ENCODE results near the gene SAE1. TPM values are rescaled to one million over a fixed set of nuclear protein-coding genes. Genes with fewer than 3 reads are reported as not detected.
A peak's percentile ranks its signal among the peaks of the same experiment; 100 is the strongest.

SAE1 gene
- total RNA-seq, 1 donor from 2014 or later, result 141 TPM

DNA sequence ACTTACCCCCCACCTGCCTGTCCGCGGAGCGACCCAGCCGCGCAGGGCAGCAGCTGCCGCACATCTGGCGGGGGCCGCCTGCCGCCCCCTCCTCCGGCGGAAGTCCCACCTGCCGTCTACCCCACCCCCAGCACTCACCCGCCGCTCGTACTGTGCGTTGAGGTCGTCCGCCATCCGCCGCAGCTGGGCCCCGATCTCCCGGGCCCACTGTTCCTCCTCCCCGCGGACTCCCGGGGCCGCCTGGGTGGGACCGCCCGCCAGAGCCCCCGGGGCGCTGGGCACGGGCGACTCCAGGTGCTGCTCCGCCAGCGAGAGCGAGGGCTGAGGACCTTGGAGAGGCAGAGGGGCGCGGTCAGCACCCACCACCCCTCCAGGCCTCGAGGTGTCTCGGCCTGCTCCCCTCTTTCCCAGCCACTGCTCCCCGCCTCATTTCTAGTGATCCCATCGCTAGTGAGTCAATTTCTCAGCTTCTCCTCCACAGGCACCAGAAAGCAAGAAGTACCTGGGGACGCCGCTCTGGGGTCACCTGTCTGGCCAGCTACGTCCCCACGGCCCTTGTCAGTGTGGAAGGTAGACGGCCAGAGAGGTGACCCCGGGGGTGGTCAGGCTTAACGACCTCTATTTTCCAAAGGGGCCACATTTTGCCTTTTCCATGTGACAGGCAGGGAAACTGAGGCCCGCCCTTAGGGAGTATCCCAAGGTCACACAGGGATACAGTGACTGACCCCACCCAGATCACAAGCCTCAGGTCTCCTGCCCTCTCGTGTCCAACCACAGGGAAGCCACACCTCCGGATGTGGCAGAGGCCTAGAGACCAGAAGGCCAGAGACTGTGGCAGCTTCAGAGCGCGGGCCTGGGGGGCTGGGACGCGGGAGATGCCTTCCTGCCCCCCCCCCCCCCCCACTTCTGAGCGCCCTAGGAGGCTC is 96.1 kb downstream of the SAE1 start:
- DNase-seq (ENCODE audit: low spot score), result peak; percentile 71
- Mint-ChIP-seq H3K27ac (peak overlapping the region; percentile 88), H3K9me3 (no peaks in the 10 kb centered on the region), H3K4me1 (ENCODE audit: low read depth) (peaks cover 11% of the 10 kb centered on the region), H3K4me3 (peak overlapping the region; percentile 82), H3K36me3 (ENCODE audit: low read depth) (peaks cover 11% of the 10 kb centered on the region), H3K27me3 (ENCODE audit: insufficient read depth) (no peaks in the 10 kb centered on the region)
- intact Hi-C loops (cut with micrococcal nuclease), result loop anchor here (1.0 to 5.0 kb wide), 8 partner anchors 16 to 364 kb away; partner anchors contain the start of genes ARHGAP35 and INAFM1

DNA sequence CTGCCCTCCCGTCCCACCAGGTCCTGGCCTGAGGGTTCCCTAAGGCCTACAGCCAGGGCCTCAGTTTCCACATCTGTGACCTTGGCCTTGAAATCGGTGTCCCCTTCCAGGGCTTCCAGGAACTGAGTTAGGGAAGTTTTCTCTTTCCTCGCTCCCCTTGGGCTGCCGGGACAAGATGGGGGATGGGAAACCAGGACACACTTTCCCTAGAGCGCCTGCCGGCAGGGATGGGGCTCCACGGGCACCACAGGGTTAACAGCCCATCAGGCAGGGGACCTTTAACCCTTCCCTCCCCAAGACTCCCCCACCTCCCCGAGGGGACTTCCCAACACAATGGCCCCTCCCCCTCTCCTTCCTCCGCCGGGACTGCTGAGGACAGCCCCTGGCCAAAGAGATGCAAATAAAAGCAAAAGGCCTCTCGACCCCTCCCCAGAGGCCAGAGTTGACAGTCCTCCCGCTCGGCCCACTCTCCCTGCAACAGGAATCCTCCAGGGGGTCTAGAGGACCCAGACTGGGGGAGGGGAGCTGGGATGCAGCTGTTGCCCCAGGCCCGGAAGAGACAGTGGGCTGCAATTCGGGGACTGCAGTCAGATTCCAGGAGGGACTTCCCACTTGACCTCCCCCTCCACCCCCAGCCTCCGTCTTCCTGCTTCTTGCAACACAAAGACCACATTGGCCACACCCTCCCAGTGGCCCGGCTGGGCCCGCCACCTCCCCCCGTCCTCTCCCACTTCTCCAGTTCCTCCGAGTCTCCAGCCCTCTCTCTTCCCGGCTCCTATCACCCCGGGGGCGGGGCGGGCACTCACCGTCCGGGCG is 96.9 kb downstream of the SAE1 start:
- intact Hi-C loops (cut with micrococcal nuclease), result loop anchor here (1.0 to 5.0 kb wide), 4 partner anchors 17 to 365 kb away; partner anchors contain the start of genes ARHGAP35 and TMEM160
- peak; percentile 64 for DNase-seq (ENCODE audit: low spot score)
- H3K27me3 Mint-ChIP-seq (ENCODE audit: insufficient read depth), result no peaks in the 10 kb centered on the region
- no peaks in the 10 kb centered on the region for H3K9me3 Mint-ChIP-seq
- peak overlapping the region; percentile 88 for H3K27ac Mint-ChIP-seq
- H3K36me3 Mint-ChIP-seq (ENCODE audit: low read depth), result peaks cover 5% of the 10 kb centered on the region
- H3K4me3 Mint-ChIP-seq, result peak overlapping the region; percentile 82
- peaks cover 20% of the 10 kb centered on the region for H3K4me1 Mint-ChIP-seq (ENCODE audit: low read depth)

DNA sequence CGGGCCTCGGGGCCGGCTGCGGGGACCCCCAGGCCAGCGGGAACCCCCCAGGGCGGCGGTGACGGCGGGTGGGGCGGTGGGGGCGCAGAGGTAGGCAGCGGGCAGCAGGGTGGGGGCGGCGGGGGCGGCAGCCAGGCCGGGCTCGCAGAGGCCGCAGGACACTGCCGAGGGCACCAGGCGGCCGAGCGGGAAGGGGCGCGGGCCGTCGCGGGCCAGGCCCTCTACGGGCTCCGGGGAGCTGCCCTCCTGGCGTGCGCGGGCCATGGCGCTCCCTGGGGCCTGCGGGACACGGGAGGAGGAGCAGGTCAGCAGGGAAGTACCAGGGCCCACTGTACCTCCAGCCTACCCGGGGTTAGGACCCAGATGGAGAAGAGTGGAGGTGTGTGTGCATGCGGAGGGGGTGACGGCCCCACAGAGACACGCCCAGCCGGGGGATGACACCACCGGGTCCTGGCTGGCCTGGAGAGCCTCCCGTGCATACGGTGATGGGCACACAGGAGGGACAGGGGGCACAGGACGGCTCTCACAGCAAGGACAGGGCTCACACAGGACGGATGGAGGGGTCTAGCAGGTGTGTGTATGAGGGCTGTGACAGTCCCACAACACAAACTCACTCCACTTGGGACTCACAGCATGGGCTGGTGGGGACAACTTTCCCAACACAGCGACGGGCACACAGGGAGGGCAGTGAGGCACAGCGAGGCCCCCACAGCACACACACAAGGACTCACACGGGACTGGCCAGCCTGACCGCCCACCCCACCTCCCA is 97.7 kb downstream of the SAE1 start:
- Mint-ChIP-seq H3K27me3 (ENCODE audit: insufficient read depth) (no peaks in the 10 kb centered on the region), H3K36me3 (ENCODE audit: low read depth) (peaks cover 5% of the 10 kb centered on the region), H3K27ac (no peak overlapping the region), H3K4me1 (ENCODE audit: low read depth) (peaks cover 25% of the 10 kb centered on the region), H3K9me3 (no peaks in the 10 kb centered on the region), H3K4me3 (no peak overlapping the region)
- intact Hi-C loops (cut with micrococcal nuclease), result loop anchor here (2.0 to 5.0 kb wide), 2 partner anchors 180 to 366 kb away; partner anchors contain the start of genes ARHGAP35 and TMEM160
- DNase-seq (ENCODE audit: low spot score), result peak; percentile 45

DNA sequence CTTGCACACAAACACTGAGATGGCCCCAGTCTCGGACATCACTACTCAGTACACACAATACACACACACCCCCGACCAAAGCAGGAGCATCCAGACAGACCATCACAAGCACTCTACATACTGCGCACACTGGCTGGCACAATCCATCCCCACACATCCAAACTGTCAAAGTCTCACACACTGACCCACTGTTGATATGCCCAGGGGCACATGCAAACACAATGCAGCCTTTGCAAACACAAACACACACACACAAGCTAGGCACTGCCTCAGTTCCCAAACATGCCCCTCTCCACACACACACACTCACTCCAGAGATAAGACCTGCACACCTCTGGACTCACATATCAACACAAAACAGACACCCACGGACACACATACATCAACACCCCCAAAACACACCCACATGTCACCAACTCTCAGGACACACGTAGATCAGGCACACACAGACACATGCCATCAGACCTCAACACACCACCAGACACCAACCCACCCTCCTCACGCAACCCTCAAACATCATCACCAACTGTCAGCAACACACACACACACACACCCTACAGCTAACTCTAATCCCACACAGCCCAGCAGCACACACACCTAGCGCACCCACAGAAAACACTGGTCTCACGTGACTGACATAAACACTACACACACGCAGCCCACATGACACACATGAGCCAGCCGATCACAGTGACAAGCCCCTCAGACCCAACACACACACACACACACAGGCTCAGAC is 98.5 kb downstream of the SAE1 start:
- no peak overlapping the region for H3K27ac Mint-ChIP-seq
- H3K9me3 Mint-ChIP-seq, result no peaks in the 10 kb centered on the region
- DNase-seq (ENCODE audit: low spot score), result peak; percentile 25
- intact Hi-C loops (cut with micrococcal nuclease), result loop anchor here (2.0 to 5.0 kb wide), 2 partner anchors 180 to 367 kb away; partner anchors contain the start of genes ARHGAP35 and TMEM160
- H3K36me3 Mint-ChIP-seq (ENCODE audit: low read depth), result peaks cover 3% of the 10 kb centered on the region
- H3K4me1 Mint-ChIP-seq (ENCODE audit: low read depth), result peaks cover 25% of the 10 kb centered on the region
- no peaks in the 10 kb centered on the region for H3K27me3 Mint-ChIP-seq (ENCODE audit: insufficient read depth)
- no peak overlapping the region for H3K4me3 Mint-ChIP-seq

DNA sequence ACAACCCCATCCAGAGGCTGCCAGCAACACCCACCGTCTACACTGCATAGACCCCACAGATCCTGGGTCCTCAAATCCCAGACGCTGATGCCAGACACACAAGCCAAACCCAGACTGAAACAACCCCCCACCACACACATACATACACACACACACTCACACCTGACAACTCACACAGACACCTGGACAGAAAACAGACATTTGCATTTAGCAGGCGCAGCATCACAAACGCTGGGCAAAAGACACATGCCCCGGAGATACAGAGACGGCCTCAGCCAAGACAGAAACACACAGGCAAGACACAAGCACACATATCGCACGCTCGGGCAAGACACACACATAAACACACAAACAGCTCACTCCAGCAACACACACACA is 99.0 kb downstream of the SAE1 start:
- Mint-ChIP-seq H3K9me3 (no peaks in the 10 kb centered on the region), H3K4me3 (no peak overlapping the region), H3K27ac (no peak overlapping the region), H3K4me1 (ENCODE audit: low read depth) (peaks cover 25% of the 10 kb centered on the region), H3K36me3 (ENCODE audit: low read depth) (peaks cover 3% of the 10 kb centered on the region), H3K27me3 (ENCODE audit: insufficient read depth) (no peaks in the 10 kb centered on the region)
- intact Hi-C loops (cut with micrococcal nuclease), result loop anchor here (2.0 to 5.0 kb wide), 2 partner anchors 181 to 367 kb away; partner anchors contain the start of genes ARHGAP35 and TMEM160
- no peak for DNase-seq (ENCODE audit: low spot score)

DNA sequence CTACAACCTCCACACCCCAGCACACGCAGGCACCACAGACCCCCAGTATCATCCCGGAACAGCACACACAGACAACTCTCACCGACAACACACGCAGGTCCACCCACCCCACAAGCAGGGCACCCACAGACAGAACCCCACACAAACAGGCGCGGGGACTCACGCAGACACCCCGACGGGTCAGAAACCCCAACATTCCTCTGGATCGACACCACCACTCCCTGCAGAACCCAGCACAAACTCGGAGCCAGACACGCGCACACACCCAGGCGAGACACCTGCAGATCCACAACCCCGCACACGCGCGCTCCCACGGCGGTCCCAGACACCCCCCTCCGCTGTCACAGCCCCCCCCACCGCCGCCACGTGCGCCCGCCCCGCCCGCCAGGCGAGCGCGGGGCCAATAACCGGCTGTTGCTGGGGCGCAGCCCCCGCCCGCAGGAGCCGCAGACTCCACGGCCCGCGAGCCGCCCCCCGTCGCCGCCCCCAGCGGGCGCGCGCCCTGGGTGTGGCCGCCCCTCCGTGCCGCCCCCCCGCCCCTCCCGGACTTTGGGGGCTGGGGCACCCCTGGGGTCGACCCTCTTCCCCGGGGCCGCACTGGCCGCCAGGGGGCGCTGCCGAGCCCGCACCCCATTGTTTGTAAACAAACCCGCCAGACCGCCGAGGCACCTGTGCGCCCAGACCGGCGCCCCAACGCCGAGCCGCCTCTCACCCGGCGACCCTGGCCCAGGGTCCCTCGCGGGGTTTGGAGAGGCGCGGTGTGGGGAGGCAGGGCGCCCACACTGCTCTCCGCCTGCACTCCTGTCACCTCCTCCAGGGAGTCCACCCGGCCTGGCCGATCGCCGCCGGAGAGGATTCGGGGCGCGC is 99.7 kb downstream of the SAE1 start:
- intact Hi-C loops (cut with micrococcal nuclease), result no loop called here
- no peak overlapping the region for H3K4me3 Mint-ChIP-seq
- H3K9me3 Mint-ChIP-seq, result no peaks in the 10 kb centered on the region
- no peak overlapping the region for H3K27ac Mint-ChIP-seq
- H3K27me3 Mint-ChIP-seq (ENCODE audit: insufficient read depth), result no peaks in the 10 kb centered on the region
- H3K36me3 Mint-ChIP-seq (ENCODE audit: low read depth), result peaks cover 3% of the 10 kb centered on the region
- peak; percentile 77 for DNase-seq (ENCODE audit: low spot score)
- H3K4me1 Mint-ChIP-seq (ENCODE audit: low read depth), result peaks cover 24% of the 10 kb centered on the region

DNA sequence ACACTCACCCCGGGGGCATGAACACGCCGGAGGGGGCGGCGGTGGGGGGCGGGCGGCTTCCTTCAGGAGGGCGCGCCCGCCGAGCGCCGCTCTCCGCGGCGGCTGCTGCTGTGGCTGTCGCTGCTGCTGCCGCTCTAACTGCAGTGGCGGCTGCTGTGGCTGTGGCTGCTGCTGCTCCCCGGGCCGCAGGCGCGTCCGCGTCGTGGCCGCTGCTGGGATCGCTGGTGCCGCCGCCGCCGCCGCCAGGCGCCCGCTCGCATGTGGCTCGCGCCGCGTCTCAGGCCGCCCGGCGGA is 100.2 kb downstream of the SAE1 start, which contains the start of gene BBC3:
BBC3 (minus strand) TSS at position 279 of the 294 bp plus-strand sequence. CDS start 2,768 bp downstream, outside the sequence.
- Mint-ChIP-seq H3K9me3 (no peaks in the 10 kb centered on the region), H3K27ac (peak within 1 kb of the TSS; percentile 74), H3K36me3 (ENCODE audit: low read depth) (no peaks in the 10 kb centered on the region), H3K4me3 (peak within 1 kb of the TSS; percentile 63), H3K27me3 (ENCODE audit: insufficient read depth) (peaks cover 1% of the 10 kb centered on the region), H3K4me1 (ENCODE audit: low read depth) (peaks cover 19% of the 10 kb centered on the region)
- intact Hi-C loops (cut with micrococcal nuclease), result loop anchor here (1.0 kb wide), 2 partner anchors 13 to 26 kb away; no protein-coding TSS in a partner anchor
- DNase-seq (ENCODE audit: low spot score), result no peak

DNA sequence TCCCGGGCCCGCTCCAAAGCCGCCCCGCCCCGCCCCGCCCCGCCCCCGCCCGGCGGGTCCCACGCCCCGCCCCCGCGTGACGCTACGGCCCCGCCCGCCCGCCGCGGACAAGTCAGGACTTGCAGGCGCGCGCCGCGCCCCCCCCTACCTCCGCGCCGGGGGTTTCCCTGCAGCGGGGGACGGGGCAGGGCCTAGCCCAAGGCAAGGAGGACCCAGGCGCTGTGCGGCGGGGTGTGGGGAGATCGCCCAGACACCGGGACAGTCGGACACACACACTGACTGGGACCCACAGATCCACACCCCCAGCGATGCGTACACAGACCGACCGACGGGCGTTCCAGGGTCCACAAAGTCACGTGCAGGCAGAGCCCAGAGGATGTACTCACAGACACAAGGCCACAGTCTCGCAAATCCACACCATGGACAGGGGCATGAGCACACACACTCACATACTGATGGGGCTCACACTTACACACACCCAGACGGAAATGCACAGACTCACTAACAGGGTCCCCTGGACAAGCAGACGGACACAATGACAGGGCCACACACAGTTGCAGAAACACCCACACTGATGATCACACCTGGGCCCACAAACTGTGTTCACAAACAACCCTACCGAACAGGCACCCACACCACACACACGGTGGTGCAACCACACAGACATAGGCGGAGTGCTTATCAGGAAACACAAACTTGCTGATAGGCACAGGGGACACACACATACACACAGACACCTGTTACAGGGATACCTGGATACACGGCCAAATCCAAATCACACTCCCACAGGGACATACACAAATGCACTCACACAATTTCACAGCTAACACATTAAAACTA is 100.8 kb downstream of the SAE1 start:
- H3K9me3 Mint-ChIP-seq, result no peaks in the 10 kb centered on the region
- peak overlapping the region; percentile 63 for H3K4me3 Mint-ChIP-seq
- peaks cover 19% of the 10 kb centered on the region for H3K4me1 Mint-ChIP-seq (ENCODE audit: low read depth)
- H3K27me3 Mint-ChIP-seq (ENCODE audit: insufficient read depth), result peaks cover 4% of the 10 kb centered on the region
- peak; percentile 93 for DNase-seq (ENCODE audit: low spot score)
- intact Hi-C loops (cut with micrococcal nuclease), result loop anchor here (1.0 kb wide), 2 partner anchors 13 to 26 kb away; no protein-coding TSS in a partner anchor
- H3K36me3 Mint-ChIP-seq (ENCODE audit: low read depth), result no peaks in the 10 kb centered on the region
- H3K27ac Mint-ChIP-seq, result peak overlapping the region; percentile 74

DNA sequence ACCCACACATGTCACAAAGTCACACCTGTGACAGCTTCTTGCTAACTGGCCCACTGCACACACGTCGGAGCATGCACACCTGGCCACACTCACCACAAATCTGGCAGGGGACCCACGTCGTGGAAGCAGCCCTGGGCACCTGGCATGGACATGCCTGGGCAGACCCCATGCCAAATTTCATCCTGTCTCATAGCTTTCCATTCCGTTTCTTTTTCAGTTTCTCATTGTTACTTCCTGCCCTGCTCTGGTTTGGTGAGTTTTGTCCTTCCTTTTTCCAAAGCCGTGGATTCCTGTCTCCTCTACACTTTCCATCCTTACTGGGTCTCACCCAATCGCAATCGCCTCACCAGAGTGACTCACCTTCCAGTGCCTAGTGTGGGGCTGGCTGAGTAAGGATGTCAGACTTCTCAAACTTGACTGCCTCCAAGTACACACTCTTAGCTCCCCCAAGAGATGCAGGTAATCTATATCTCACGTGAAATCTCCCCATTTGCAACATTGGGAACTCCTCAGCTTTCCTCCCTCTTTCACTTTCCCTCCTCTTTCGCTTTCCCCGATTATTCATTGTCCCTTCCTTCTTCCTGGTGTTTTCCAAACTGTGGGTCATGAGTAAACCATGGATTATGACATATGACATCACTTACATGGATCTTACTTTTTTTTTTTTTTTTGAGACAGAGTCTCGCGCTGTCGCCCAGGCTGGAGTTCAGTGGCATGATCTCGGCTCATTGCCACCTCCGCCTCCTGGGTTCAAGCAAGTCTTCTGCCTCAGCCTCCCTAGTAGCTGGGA is 102.0 kb downstream of the SAE1 start:
- DNase-seq (ENCODE audit: low spot score), result no peak
- peak overlapping the region; percentile 63 for H3K4me3 Mint-ChIP-seq
- H3K9me3 Mint-ChIP-seq, result no peaks in the 10 kb centered on the region
- peak overlapping the region; percentile 74 for H3K27ac Mint-ChIP-seq
- peaks cover 19% of the 10 kb centered on the region for H3K4me1 Mint-ChIP-seq (ENCODE audit: low read depth)
- peaks cover 4% of the 10 kb centered on the region for H3K27me3 Mint-ChIP-seq (ENCODE audit: insufficient read depth)
- H3K36me3 Mint-ChIP-seq (ENCODE audit: low read depth), result no peaks in the 10 kb centered on the region
- intact Hi-C loops (cut with micrococcal nuclease), result no loop called here

DNA sequence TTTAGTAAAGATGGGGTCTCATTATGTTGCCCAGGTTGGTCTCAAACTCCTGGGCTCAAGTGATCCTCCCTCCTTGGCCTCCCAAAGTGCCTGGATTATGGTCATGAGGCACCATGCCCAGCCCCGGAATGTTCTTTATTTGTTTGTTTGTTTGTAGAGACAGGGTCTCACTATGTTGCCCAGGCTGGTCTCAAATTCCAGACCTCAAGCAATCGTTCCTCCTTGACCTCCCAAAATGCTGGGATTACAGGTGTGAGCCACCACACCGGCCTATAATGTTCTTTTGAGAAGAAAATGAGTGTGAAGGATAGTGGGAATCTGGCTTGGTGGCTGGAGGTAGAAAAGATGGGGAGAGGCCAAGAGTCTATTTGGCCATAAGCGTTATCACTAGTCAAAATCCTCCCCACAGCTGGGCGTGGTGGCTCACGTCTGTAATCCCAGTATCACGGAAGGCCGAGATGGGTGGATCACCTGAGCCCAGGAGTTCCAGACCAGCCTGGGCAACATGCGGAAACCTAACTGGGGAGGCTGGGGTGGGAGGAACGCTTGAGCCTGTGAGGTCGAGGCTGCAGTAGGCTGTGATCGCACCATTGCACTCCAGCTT is 105.5 kb downstream of the SAE1 start:
- H3K4me3 Mint-ChIP-seq, result no peak overlapping the region
- intact Hi-C loops (cut with micrococcal nuclease), result no loop called here
- peaks cover 2% of the 10 kb centered on the region for H3K36me3 Mint-ChIP-seq (ENCODE audit: low read depth)
- H3K4me1 Mint-ChIP-seq (ENCODE audit: low read depth), result peaks cover 25% of the 10 kb centered on the region
- no peak for DNase-seq (ENCODE audit: low spot score)
- peaks cover 9% of the 10 kb centered on the region for H3K27me3 Mint-ChIP-seq (ENCODE audit: insufficient read depth)
- H3K9me3 Mint-ChIP-seq, result no peaks in the 10 kb centered on the region
- H3K27ac Mint-ChIP-seq, result no peak overlapping the region
